GM06990 (cell line): ENCODE data around the gene SEZ6.

Experiments
- DNase-seq: peaks from one replicate; pipeline ENCODE4 v3.0.0-alpha.2; 2011; ENCODE audit not compliant: insufficient read length; ENCODE audit errors: extremely low read depth
- H3K27me3 ChIP-seq: replicated peaks from 2 replicates; pipeline ENCODE4 v1.6.0; 2011; ENCODE audit warnings: low read length; ENCODE audit not compliant: control insufficient read depth, insufficient read depth
- H3K36me3 ChIP-seq: 2 replicates; pipeline ENCODE4 v1.5.1; 2011; ENCODE audit warnings: low read length; ENCODE audit not compliant: control insufficient read depth, insufficient read depth
- H3K4me3 ChIP-seq: replicated peaks from 2 replicates; pipeline ENCODE4 v1.5.1; 2011; ENCODE audit warnings: low read depth, mild to moderate bottlenecking, control low read depth, low read length
- CTCF ChIP-seq: IDR thresholded peaks from 2 replicates; pipeline ENCODE4 v1.5.1; 2011; ENCODE audit warnings: low read length, control low read depth, mild to moderate bottlenecking, inconsistent platforms; ENCODE audit not compliant: insufficient read depth, poor library complexity, severe bottlenecking

The SEZ6 gene

DNA sequence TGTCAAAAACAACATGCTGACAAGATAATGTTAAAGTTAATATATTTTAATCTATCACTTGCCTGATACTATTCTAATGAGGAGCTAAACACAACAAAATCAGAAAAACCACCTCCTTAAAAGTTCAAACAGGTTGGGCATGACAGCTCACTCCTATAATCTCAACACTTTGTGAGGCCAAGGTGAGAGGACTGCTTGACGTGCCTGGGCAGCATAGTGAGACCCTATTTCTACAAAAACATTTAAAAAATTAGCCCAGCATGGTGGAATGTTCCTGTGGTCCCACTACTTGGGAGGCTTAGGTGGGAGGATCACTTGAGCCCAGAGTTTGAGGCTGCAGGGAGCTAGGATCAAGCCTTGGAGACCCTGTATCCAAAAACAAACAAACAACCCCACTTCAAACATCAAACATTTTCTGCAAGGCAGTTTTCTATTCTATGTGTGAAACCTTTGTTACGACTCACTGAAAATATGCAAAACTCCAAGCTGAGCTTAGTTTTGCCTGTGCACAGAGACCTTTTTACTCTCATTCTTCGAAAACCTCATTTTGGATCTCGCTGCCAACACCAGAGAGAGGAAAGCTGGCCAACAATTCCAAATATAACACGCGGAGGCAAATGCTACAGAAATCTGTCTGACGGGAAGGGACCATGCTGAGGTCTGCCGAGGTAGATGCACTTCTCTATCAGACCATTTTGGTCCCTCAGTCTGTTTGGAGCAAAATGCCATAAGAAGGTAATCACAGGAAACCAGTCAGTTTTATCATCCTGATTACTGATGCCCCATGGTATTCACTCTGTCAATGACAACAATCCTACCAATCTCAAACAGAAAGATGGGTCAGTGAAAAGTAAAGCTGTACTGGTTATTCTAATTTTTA lies 60.7 kb downstream of the SEZ6 start:
- DNase-seq = no peak
- Histone ChIP-seq H3K4me3 (peak overlapping the region; percentile 27), H3K27me3 (no peaks in the 10 kb centered on the region)

GRCh38 chr17:28944343-28944742 lies 61.5 kb downstream of the SEZ6 start:
- TF ChIP-seq CTCF = no peak
- no peaks in the 10 kb centered on the region for H3K27me3 ChIP-seq
- no peak for DNase-seq
- no peak overlapping the region for H3K4me3 ChIP-seq
- no peaks in the 10 kb centered on the region; the same call in 1 of the 2 replicates for H3K36me3 ChIP-seq

More for the DNA sequence above, 60.7 kb downstream of the SEZ6 start:
- H3K36me3 ChIP-seq = no peaks in the 10 kb centered on the region; the same call in 1 of the 2 replicates
- no peak for TF ChIP-seq CTCF

DNA sequence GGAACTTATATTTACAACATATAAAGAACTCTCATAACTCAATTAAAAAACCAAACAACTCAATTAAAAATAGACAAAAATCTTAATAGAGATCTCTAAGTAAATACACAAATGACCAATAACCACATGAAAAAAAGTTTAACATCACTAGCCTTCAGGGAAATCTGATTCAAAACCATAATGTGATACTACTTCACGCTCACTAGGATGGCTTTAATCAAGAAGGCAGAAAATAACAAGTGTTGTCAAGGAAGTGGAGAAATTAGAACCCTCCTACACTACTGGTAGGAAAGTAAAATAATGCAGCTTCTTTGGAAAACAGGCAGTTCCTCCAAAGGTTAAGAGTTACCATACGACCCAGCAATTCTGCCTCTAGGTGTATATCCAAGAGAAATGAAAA lies 62.9 kb downstream of the SEZ6 start:
- H3K36me3 ChIP-seq = no peaks in the 10 kb centered on the region; the same call in 1 of the 2 replicates
- no peak for DNase-seq
- no peak overlapping the region for H3K4me3 ChIP-seq
- H3K27me3 ChIP-seq = no peaks in the 10 kb centered on the region
- TF ChIP-seq CTCF = no peak

DNA sequence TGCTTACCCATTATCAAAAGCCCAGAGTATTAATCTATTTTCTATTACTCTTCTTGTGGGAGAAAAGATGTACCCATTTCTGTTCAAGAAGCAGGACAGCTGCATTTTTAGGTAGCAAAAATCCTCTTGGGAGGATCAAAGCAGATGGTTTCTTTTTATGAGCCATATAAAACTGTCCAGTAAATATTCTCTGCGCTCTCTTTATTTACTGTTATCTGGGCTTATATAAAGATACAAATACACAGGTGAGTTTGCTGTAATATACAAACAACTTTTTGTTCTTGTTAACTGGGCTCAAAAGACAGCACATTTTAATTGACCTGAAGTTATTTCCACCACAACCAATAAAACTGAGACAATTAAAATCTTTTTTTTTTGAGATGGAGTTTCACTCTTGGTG lies 64.6 kb downstream of the SEZ6 start:
- TF ChIP-seq CTCF = no peak
- DNase-seq = no peak
- Histone ChIP-seq H3K4me3 (no peak overlapping the region), H3K27me3 (no peaks in the 10 kb centered on the region), H3K36me3 (no peaks in the 10 kb centered on the region; the same call in 1 of the 2 replicates)

DNA sequence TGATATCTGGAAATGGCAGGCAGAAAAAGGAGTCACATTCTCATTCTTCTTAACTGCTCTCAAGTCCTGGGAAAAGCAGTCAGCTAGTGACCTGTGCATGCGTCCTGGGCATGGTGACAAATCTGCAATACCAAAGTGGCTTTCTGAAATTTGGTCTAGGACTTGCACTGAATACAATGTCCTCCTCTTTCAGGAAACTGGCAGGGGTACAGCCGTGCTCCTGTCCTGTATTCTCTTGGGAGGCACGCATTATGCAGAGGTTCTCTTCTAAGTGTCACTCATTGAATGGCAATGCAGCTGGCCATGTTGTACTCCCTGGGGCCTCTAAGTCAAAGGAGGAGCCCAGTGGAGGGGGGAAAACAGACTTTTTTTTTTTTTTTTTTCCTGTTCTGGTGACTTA lies 65.2 kb downstream of the SEZ6 start:
- H3K36me3 ChIP-seq = no peaks in the 10 kb centered on the region; the same call in 1 of the 2 replicates
- H3K4me3 ChIP-seq = no peak overlapping the region
- DNase-seq = no peak
- H3K27me3 ChIP-seq = no peaks in the 10 kb centered on the region
- no peak for TF ChIP-seq CTCF
